BJ (cell line): Measurements from ENCODE around the gene TMEM63C. TPM values are rescaled to one million over a fixed set of nuclear protein-coding genes. Genes with fewer than 3 reads are reported as not detected.
"Not testable (repeated sequence)": the region's sequence is repeated elsewhere in the genome, so short reads cannot be mapped to it uniquely, and the experiment has no call there.

Experiments
- CTCF ChIA-PET: fragments of 350-600 bp; formaldehyde crosslinking; extraction: SDS; loops from one replicate; lab custom pipeline; 2021; ENCODE audit warnings: antibody characterized with exemption, inconsistent platforms; lab: Yijun Ruan, JAX
- POLR2A ChIA-PET: fragments of 300-600 bp; sonication (Branson Sonifier 250); formaldehyde crosslinking; extraction: SDS; loops from one replicate; lab custom pipeline; 2021; ENCODE audit warnings: antibody characterized with exemption; lab: Charles Lee
- DNase-seq: peaks from one replicate; pipeline ENCODE4 v3.0.0-alpha.2; 2011; ENCODE audit warnings: low read depth
- H3K27me3 ChIP-seq: 2 replicates; pipeline ENCODE4 v1.6.0; 2011; ENCODE audit warnings: low read length; ENCODE audit not compliant: control insufficient read depth, insufficient read depth
- H3K36me3 ChIP-seq: 2 replicates; pipeline ENCODE4 v1.5.1; 2011; ENCODE audit warnings: low read length; ENCODE audit not compliant: control insufficient read depth, insufficient read depth
- H3K4me3 ChIP-seq: 2 replicates; pipeline ENCODE4 v1.5.1; 2011; ENCODE audit warnings: low read depth, mild to moderate bottlenecking, control low read depth, low read length
- polyA plus RNA-seq: library from polyadenylated mRNA; depleted of rRNA; stranded (reverse); fragments of >200 nt; gene quantifications from 2 replicates; pipeline ENCODE4 v1.2.3, GENCODE V29; 2011
- TF ChIP-seq, protein P1 (sequence below): IDR thresholded peaks from 2 replicates; pipeline ENCODE4 v1.5.1; 2011; ENCODE audit warnings: low read depth, mild to moderate bottlenecking, control low read depth, inconsistent platforms, low read length, moderate library complexity; ENCODE audit not compliant: insufficient read depth

TMEM63C gene
- polyA plus RNA-seq, 1 experiment: not detected

DNA sequence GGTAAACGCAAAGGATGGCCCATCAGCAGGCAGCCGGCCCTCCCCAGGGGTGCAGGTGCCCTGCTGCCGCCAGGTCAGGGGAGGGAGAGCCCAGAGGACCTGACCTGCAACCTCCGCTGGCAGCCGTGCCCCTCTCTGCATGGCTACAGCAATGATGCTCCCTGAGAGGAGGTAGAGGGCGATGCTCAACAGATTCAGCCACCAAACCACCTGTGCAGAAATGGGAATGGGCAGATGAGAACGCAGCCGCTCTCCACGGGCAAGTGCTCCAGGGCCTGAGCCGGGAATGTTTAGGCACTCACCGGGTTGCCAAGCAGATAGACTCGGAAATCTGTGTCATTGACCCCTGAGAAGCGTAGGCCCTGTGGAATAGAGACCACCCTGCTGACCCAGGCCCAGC is 98.1 kb downstream of the TMEM63C start:
- ChIA-PET POLR2A (no interaction called here), CTCF (interaction anchor here (1.4 to 1.6 kb wide), 2 partner anchors 11 to 21 kb away, joined by 3 to 4 read pairs; no protein-coding TSS in a partner anchor)
- no peak overlapping the region for H3K4me3 ChIP-seq
- no peak for DNase-seq
- TF ChIP-seq, protein P1, sequence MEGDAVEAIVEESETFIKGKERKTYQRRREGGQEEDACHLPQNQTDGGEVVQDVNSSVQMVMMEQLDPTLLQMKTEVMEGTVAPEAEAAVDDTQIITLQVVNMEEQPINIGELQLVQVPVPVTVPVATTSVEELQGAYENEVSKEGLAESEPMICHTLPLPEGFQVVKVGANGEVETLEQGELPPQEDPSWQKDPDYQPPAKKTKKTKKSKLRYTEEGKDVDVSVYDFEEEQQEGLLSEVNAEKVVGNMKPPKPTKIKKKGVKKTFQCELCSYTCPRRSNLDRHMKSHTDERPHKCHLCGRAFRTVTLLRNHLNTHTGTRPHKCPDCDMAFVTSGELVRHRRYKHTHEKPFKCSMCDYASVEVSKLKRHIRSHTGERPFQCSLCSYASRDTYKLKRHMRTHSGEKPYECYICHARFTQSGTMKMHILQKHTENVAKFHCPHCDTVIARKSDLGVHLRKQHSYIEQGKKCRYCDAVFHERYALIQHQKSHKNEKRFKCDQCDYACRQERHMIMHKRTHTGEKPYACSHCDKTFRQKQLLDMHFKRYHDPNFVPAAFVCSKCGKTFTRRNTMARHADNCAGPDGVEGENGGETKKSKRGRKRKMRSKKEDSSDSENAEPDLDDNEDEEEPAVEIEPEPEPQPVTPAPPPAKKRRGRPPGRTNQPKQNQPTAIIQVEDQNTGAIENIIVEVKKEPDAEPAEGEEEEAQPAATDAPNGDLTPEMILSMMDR: no peak
- H3K36me3 ChIP-seq: peaks cover 17% of the 10 kb centered on the region
- no peaks in the 10 kb centered on the region for H3K27me3 ChIP-seq

DNA sequence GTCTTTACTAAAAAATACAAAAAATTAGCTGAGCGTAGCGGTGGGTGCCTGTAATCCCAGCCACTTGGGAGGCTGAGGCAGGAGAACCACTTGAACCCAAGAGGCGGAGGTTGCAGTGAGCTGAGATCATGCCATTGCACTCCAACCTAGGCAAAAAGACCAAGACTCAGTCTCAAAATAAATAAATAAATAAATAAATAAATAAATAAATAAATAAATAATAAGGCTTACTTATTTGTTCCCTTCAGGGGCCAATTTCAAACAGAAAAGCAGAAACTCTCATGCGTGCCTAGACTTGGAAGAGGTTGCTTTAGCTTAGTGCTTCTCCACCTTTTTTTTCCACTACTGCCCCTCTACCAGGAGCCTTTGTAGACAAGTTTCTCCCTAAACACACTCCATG is 99.3 kb downstream of the TMEM63C start:
- H3K4me3 ChIP-seq, POLR2A ChIA-PET, DNase-seq, H3K27me3 ChIP-seq: not testable (repeated sequence)
- CTCF ChIA-PET: interaction anchor here (1.4 kb wide), 1 partner anchor 10 kb away, joined by 3 read pairs; no protein-coding TSS in a partner anchor
- peaks cover 17% of the 10 kb centered on the region for H3K36me3 ChIP-seq

DNA sequence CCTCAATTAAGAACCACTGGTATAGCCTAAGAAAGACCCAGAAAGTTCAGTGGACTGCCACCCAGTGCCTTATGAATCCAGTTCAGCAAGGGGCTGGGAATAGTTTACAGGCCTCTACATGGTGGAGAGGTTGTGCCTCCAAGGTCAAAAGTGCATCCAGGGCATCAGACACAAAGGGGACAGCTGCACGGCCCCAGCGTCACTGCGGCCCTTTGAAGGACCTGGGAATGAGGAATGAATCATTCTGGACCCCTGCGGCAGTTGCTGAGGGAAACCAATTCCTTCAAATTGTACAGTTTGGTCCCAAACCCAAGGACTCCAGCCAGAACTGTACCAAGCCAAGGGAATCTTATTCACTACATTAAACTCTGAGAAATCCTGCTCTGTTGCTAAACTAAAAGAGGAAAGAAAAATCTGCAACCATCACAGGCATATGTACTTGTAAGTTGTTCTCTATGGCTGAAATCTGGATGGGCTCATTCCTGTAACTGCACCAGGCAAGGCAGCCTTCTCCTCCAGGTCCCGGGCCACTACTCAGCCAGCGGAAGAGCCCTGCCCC is 100.3 kb downstream of the TMEM63C start:
- DNase-seq: no peak
- CTCF ChIA-PET: no interaction called here

DNA sequence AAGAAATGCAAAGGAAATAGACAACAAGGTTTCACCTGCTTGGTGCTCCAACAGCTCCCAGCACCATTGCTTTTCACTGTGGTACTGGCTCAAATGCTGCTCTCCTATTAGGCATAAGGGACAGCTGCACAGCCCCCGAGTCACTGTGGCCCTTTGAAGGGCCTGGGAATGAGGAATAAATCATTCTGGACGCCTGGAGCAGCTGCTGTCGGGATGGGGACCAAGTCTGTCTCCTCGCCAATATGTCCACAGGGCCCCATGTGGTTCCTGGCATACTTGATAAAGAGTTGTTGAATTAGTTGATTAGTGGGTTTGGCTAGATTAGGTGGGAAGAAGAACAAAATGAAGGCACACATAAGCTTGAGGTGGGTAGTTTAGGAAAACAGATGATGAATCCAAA is 102.5 kb downstream of the TMEM63C start:
- Histone ChIP-seq H3K36me3 (peaks cover 10% of the 10 kb centered on the region), H3K4me3 (no peak overlapping the region), H3K27me3 (no peaks in the 10 kb centered on the region)
- ChIA-PET CTCF (interaction anchor here (1.1 to 2.3 kb wide), 2 partner anchors 30 to 32 kb away, joined by 3 to 13 read pairs; no protein-coding TSS in a partner anchor), POLR2A (no interaction called here)
- TF ChIP-seq, protein P1: no peak
- no peak for DNase-seq

More for the DNA sequence above, 100.3 kb downstream of the TMEM63C start:
- POLR2A ChIA-PET: no interaction called here
- TF ChIP-seq, protein P1: no peak
- Histone ChIP-seq H3K4me3 (no peak overlapping the region), H3K36me3 (peaks cover 16% of the 10 kb centered on the region), H3K27me3 (no peaks in the 10 kb centered on the region)

DNA sequence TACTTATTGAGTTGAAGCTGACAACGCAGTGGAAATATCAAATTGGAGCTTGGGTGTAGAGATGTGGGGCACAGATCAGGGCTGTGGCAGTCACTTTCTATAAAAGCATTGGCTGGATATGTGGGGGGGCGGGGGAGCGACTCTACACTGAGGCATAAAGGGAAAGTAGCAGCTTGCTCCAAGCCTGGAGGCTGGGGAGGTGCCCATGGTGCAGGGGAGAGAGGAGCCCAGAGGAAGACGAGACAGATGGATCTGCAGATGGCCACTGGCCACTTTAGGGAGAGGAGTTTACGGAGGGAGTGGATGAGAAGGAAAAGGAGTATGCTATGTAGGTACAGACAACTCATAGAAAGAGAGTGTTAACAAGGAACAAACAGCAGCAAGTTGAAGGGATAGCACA is 102.9 kb downstream of the TMEM63C start:
- CTCF ChIA-PET: interaction anchor here (1.1 to 4.2 kb wide), 3 partner anchors 15 to 31 kb away, joined by 3 to 22 read pairs (median 13); no protein-coding TSS in a partner anchor
- H3K4me3 ChIP-seq: no peak overlapping the region
- H3K27me3 ChIP-seq: no peaks in the 10 kb centered on the region
- POLR2A ChIA-PET: no interaction called here
- DNase-seq: no peak
- H3K36me3 ChIP-seq: peaks cover 10% of the 10 kb centered on the region
- TF ChIP-seq, protein P1: no peak
